Raji (cell line): ENCODE results near the gene CTPS1.

Experiments used
- POLR2A ChIP-seq: IDR thresholded peaks from 2 replicates; pipeline ENCODE4 v1.6.1; 2011; ENCODE audit warnings: low read depth, low read length, control low read depth; ENCODE audit not compliant: insufficient read depth

CTPS1 gene

DNA sequence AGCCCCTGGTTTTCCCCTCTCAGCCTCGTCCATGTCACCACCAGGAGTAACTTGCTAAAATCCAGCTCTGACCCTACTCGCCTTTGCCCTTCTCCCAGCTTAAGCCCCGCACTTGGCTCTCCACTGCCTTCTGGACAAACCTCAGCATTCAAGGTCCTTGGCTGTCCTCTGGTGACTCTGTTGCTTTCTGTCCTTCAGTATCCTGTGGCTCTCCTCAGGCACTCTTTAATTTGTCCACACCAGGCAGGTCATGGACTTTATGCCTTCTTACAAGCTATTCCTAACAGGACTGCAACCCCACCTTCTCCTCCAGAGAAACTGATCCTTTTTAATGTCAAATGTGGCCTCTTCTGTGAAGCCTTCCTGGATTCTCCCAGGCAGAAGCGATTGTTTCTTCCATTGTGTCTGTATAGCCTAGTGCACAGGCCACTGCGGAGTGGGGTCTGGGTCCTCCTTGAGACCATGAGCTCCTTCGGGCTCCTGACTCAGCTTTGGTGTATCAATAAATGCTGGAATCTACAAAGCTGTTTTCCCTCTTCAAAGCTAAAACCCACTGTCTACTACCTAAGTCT is 26.7 kb upstream of the CTPS1 start:
- TF ChIP-seq POLR2A = no peak

DNA sequence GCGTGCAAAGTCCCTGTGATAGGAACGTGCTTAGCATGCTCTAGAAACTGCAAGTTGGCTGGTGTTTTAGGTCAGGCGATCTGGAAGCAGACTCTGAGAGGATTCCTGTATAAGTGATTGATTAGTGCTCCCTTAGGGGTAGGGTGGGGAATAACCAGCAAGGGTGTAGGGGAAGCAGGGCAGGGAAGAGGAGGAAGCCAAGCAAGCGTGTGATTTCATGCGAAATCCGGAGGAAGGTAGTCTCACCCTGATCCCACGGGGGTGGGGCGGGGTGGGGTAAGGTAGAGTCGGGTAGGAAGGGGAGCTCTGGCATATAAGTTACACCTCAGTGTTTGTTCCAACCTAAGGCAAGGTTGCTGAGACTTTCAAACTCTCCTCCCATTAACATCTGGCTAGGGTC is 24.9 kb upstream of the CTPS1 start:
- TF ChIP-seq POLR2A = no peak

DNA sequence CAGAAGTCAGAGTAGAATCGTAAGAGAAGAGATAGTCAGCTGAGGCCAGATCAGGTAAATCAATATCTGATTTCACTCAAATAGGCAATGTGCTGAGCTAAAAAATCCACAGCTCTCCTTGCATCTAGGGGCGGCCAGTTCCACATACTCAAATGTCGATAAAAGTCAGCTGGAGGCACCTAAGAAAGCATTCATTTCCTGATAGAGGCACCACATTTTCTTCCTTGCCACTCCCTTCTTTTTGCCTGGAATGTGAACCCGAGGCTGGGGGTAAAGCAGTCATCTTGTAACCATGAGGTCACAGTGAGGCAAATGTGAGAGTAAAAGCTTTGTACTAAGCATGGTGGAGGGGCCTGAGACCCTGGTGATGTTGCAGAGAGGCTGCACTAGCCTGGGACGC is 24.2 kb upstream of the CTPS1 start:
- no peak for TF ChIP-seq POLR2A

DNA sequence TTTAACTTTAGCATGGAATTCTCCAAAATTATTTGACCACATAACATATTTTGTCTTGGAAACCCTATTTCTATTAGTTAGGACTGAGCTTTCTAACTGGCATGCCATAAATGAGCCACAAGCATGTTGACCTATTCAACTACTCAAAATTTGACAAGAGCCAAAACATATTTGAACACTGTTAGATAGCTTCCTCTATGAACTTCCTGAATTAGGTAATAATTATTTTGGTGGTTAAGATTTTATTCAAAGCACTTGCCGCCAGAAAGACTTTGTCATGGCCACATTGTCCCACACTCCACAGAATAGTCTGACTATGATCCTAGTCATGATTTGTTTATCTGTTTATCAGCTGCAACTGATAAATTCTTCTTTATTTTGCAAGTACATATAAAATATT is 23.1 kb upstream of the CTPS1 start:
- no peak for TF ChIP-seq POLR2A

DNA sequence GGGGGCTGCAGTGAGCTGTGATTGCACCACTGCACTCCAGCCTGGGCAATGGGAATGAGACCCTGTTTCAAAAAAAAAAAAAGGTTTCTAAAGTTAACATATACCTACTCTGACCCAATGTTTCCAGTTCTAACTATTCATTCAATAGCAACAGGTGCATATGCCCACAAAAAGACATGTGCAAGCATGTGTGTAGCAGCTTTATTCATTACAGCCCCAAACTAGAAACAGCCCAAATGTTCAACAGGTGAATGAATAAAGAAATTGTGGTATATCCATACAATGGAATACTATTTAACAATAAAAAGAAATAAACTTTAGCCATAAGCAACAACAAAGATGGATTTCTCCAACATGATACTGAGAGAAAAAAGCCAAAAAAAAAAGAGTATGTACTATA is 21.3 kb upstream of the CTPS1 start:
- TF ChIP-seq POLR2A = no peak

DNA sequence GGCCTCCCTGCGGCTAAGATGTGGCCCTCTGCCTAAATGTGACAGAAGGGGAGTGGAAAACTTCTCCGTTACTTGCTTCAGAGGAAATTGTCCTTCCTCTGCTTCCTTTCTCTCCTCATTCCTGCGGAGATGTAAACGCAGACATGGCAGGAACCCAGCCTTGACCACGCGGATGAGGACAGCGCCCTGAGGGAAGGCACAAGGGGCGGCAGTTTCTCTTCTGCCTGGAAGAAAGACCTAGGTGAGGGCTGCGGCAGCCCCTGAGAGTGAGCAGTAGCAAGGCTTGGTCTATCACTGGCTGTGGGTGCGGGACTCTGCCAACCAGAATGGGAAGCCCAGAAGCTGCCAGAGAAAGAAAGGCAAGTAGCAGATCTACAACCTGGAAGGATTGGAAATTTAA is 14.0 kb upstream of the CTPS1 start:
- no peak for TF ChIP-seq POLR2A

DNA sequence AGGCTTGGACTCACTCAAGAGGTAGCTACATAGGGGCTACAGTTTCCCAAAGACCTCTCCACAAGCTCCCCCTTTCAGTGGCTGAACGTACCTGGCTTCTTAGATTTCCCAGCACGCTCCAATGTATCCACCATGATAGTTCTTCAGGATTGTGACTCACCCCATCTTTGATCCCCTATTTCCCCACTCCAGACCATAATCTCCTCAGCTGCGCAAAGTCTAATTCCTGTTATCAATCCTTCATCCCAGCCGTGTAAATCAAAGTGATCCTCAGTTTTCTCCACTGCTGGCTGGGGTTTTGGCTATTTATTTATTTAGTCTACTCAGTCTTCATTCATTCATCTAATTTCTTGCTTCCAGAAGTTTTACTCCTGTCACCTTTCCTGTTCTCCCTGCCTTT is 13.1 kb upstream of the CTPS1 start:
- TF ChIP-seq POLR2A = no peak

DNA sequence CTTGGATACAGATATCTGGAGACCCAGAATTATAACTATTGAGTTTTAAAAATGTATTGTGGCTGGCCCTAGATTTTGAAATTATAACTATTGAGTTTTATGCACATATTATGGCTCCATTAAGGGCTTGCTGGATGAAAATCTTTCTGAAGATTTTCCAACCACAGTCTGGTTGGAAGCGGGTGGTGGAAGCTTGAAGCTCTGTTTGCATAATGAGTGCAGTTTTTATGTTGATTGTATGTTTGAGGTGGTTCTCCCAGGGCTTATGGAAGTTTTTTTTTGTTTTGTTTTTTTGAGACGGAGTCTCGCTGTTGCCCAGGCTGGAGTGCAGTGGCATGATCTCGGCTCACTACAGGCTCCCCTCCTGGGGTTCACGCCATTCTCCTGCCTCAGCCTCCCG is 10.1 kb upstream of the CTPS1 start:
- no peak for TF ChIP-seq POLR2A

DNA sequence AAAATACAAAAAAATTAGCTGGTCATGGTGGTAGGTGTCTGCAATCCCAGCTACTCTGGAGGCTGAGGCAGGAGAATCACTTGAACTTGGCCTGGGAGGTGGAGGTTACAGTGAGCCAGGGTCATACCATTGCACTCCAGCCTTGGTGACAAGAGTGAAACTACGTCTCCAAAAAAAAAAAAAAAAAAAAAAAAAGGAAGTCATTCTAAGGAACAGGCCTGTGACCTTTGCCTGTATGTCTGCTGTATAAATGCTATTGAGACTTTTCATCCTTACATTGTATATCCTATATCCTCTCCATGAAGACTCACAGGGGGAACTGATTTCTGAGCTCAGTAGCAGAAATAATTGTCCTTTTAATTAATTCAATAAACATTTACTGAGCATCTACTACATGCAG is 7.5 kb upstream of the CTPS1 start:
- no peak for TF ChIP-seq POLR2A

DNA sequence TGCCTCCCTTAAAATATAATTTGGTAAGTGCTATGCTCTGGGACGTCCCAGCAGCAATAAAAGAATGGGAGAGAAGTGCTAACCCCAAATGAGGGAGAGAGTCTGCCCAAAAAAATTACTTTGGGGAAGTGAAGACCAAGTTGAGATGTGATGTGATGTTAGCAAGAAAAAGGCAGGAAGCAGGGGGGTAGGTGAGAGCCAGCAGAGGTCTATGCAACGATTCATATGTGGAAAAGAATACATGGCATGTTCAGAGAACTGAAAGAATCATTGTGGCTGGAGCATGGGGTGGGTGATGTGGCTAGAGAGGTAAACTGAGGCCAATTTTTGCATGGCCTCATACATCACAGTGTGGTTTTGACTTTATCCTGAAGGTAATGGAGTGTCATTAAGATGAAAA is 5.6 kb upstream of the CTPS1 start:
- TF ChIP-seq POLR2A = no peak

DNA sequence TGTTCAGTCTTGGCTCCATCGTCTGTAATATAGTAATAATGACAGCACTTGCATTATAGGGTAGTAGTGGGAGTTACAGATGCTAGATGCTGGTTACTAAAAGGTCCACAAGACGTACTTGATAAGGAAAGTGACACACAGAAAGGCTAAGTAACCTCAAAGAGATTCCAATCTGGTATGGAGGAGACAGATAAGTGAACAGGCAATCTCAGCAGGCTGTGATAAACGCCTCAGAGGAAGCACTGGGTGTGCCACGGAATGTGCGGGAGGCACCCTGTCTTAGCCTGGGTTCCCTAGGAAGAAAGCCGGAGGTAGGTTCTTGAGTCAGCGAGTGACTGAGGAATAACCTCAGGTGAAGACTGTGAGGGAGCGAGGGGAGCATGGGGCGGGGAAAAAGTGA is 4.6 kb upstream of the CTPS1 start:
- TF ChIP-seq POLR2A = no peak

DNA sequence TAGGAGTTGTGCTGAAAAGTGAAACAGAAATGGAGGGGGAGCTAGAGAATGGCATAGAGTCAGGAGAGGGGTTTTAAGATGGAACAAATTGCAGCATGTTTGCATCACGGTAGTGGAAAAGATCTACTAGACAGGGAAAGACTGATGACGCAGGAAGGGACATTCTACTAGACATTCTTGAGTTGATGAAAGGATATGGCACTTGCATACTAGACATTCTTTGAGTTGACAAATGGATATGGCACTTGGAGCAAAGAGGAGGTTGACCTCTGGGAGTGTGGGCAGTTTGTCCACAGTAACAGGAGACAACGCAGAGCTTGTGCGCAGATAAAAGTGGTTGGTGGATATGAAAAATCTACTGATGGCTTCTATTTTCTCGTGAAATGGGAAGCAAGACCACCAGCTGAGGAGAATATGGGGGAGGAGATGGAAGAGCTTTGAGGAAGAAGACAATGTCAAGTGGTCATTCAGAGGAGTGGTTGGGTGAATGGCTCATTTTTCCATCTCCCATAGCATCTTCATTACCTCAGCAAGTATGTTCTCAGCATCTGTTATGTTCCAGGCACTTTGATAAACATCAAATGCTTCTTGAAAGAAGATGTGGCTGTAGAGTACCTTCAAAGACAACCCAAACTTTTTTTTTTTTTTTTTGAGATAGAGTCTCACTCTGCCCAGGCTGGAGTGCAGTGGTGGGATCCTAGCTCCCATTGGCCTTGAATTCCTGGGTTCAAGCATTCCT is 2.4 kb upstream of the CTPS1 start:
- TF ChIP-seq POLR2A = no peak

DNA sequence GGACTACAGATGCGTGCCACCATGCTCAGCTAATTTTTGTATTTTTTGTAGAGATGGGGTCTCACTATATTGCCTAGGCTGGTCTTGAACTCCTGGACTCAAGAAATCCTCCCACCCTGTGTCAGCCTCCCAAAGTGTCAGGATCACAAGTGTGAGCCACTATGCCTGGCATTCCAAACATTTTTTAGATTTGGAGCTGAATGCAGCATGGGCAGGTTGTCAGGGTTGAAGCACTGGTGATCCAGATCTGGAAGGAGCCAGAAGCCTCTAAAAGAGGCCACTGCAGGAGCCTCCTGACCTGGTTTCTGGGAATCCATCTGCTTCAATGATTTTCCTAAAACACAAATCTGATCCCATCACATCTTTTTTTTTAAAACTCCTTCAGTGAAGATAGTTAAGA is 1.8 kb upstream of the CTPS1 start:
- no peak for TF ChIP-seq POLR2A

DNA sequence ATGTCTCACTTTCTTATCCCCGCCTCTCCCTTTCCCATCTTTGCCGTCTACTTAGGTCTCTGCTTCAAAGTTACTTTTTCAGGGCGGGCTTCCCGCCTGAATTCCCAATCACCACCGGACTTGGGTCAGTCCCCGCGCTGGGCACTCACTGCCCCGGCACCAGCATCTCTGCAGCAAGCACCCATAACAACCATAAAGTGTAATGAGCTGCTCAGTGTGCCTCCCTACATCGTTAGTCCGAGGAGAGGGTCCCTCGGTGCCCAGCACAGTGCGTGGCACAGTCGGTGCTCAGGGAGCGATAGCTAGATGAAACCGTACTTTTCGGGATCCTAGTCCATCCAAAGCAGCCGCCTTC is 633 bp upstream of the CTPS1 start:
- TF ChIP-seq POLR2A = no peak

DNA sequence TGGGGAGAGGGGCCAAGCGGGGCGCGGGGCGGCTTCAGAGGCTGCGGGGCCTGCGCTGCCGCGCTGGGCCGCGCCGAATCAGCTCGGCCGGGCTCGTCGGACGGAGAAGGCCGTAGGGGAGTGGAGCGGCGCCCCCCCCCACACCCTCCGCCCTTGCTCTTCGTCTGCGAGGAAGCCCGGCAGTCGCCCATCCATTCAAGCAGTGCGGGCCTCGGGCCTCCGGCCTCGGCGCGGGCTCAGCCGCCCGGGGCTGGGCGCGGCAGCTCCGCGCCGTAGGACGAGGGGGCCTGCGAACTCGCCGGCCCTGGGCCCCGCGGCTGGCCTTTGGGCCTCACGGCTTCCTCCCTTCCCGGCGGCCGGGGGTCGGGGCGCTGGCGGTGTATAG is 564 bp downstream of the CTPS1 start:
- TF ChIP-seq POLR2A = no peak

DNA sequence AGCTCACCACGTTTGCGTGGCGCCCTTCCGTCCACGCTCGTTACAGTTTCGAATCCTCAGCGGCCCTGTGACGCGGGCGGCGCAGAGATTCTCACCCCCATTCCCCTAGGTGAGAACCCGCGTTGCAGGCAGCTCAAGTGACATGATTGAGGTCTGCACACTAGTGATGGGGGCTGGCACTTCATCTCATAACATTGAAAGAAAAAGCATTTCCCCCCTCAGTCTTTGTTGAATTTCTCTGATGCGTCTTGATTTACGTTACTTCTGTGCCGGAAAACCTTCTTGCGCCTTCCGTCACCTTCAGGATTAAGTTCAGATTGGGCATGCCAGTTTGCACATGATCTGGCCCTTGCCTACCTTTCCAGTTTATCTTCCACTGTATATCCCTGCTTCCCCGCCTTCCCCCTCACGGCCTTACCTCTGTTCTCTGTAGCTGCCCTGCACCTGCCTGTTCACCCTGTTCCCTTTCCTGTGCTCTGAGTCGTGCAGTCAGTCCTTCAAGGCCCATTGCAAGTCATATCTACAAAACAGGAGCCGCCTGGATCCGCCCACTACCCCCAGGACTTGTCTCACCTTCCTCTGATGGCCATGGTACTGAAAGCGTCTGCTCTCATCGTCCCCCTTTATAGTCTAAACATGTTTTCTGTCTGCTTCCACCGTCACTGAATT is 1.1 kb downstream of the CTPS1 start:
- TF ChIP-seq POLR2A = peak; percentile 73
